Mononuclear cell (primary cell): ENCODE measurements around the gene MRPL40. TPM values are rescaled to one million over a fixed set of nuclear protein-coding genes. Genes with fewer than 3 reads are reported as not detected.

Source experiments
- H3K27me3 ChIP-seq: 2 replicates; pipeline ENCODE4 v1.6.0; 2011; ENCODE audit warnings: low read length, control low read depth; ENCODE audit not compliant: insufficient read depth
- H3K4me1 ChIP-seq: 2 replicates; pipeline ENCODE4 v1.5.1; 2011; ENCODE audit warnings: mild to moderate bottlenecking, low read length, control low read depth; ENCODE audit not compliant: insufficient read depth
- H3K4me3 ChIP-seq: 2 replicates; pipeline ENCODE4 v1.5.1; 2011; ENCODE audit warnings: mild to moderate bottlenecking, low read length, moderate library complexity
- H3K9me3 ChIP-seq: 2 replicates; pipeline ENCODE4 v1.5.1; 2011; ENCODE audit warnings: low read depth, mild to moderate bottlenecking, control low read depth, low read length
- total RNA-seq: library from RNA; depleted of rRNA; stranded (reverse); fragments of >200 nt; gene quantifications from one replicate; pipeline ENCODE4 v1.2.3, GENCODE V29; 2012

Gene MRPL40
- total RNA-seq, 1 donor = 10.0 TPM

DNA sequence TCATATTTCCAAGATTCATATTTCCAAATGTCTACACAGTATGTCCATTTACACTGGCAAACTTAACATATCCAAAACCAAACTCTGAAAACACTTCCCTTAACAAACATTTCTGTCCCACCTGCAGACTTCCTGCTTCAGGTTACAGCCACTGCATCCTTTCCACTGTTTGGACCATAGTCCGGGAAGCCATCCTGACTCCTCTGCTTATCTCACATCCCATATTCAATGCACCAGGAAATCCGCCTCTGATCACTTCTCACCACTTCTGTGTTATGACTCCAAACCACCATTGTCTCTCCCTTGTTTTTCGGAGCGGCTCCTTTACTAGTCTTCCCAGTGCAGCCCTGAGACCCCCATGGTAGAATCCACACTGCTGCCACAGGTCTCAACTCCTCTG lies 30.9 kb upstream of the MRPL40 start:
- H3K4me1 ChIP-seq = no peaks in the 10 kb centered on the region
- H3K4me3 ChIP-seq = no peak overlapping the region
- H3K27me3 ChIP-seq = no peaks in the 10 kb centered on the region
- H3K9me3 ChIP-seq = no peaks in the 10 kb centered on the region

GRCh38 chr22:19402642-19403191 lies 29.6 kb upstream of the MRPL40 start:
- no peaks in the 10 kb centered on the region for H3K9me3 ChIP-seq
- no peaks in the 10 kb centered on the region for H3K27me3 ChIP-seq
- no peak overlapping the region for H3K4me3 ChIP-seq
- no peaks in the 10 kb centered on the region for H3K4me1 ChIP-seq

GRCh38 chr22:19404676-19405075 lies 27.7 kb upstream of the MRPL40 start:
- Histone ChIP-seq H3K27me3 (no peaks in the 10 kb centered on the region), H3K9me3 (no peaks in the 10 kb centered on the region), H3K4me1 (no peaks in the 10 kb centered on the region), H3K4me3 (no peak overlapping the region)

DNA sequence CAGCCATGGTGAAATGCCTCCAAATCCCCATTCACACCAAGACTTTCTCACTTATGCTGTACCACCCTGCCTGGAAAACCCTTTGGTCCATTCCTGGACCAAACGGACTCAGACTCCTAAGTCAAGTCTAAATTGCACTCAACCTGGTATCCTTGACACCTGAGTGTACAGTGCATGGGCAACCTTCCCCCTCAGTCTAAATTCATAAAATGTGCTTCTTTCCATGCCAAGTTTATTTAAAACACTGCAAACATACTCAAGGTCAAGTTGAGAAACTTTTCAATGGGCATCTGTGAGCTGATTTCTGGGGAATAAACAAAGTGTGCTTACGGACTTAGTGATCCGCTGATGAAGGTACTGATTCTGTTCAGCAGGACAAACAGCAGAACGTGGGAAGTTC lies 27.2 kb upstream of the MRPL40 start:
- H3K4me3 ChIP-seq = no peak overlapping the region
- H3K9me3 ChIP-seq = no peaks in the 10 kb centered on the region
- no peaks in the 10 kb centered on the region for H3K27me3 ChIP-seq
- H3K4me1 ChIP-seq = no peaks in the 10 kb centered on the region

GRCh38 chr22:19405652-19406051 lies 26.7 kb upstream of the MRPL40 start:
- Histone ChIP-seq H3K27me3 (no peaks in the 10 kb centered on the region), H3K4me3 (no peak overlapping the region)

GRCh38 chr22:19406281-19406811 lies 26.0 kb upstream of the MRPL40 start:
- H3K4me3 ChIP-seq = no peak overlapping the region
- no peaks in the 10 kb centered on the region for H3K4me1 ChIP-seq
- H3K9me3 ChIP-seq = no peaks in the 10 kb centered on the region
- H3K27me3 ChIP-seq = no peaks in the 10 kb centered on the region

More at GRCh38 chr22:19405652-19406051, 26.7 kb upstream of the MRPL40 start:
- no peaks in the 10 kb centered on the region for H3K4me1 ChIP-seq
- no peaks in the 10 kb centered on the region for H3K9me3 ChIP-seq

DNA sequence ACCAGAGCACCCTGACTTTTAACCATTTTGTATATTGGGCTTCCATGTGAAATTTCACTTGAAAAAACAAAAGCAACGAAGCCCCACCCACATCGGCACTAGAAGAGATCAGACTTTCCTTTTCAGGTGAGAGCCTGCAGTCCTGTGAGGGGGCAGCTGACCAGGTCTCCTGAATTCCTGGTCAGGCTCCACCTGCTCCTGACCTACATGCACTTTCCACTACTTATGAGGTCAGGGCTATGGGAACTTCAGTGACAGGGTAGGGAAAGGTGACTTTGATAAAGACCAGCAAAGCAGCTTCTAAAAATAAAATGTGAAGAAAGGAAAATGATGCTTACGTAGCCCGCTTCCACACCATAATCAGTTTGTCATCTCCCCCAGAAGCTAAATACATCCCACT lies 25.5 kb upstream of the MRPL40 start:
- Histone ChIP-seq H3K27me3 (no peaks in the 10 kb centered on the region), H3K9me3 (no peaks in the 10 kb centered on the region), H3K4me1 (no peaks in the 10 kb centered on the region), H3K4me3 (no peak overlapping the region)

DNA sequence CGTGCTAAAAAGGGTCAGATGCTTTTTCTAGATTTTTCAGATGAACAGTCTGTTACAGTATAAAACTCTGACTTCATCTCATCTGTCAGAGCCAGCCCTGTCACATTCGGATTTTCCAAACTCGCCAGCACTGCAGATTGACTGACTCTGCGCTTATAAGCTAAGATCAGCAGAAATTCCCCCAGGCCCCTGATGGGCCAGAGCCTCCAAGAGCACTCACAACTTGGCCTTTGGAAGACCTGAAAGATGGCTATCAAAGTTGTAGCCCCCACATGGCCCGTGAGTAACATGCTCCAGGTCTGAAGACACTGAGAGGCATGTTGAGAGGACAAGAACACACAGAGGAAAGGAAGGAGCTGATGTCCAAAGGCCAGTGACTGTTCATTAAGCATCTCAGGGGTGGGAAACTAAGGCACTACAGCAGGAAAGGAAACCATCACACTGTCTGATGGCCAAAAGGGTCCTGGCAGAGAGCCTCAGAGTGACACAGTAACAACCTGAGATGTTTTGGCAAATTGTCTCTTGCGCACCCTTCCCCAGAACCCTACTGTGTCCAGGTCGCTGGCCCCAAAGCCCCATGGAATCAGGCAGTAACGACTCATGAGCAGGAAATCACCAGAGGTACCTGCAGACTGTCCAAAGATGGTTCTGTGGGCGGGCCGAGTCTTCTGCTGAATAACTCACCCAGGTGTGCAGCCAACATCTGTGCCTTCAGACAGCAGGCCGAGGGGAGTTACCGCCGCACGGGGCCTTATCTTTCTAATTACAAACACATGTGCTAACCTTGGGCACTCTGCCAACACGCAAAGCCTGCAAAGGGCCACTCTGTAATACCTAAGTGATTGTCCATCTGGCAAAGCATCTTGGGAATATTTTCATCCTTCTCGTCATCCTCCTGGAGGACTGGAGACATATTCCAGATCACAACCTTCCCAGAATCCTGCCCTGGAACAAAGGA lies 24.4 kb upstream of the MRPL40 start:
- no peaks in the 10 kb centered on the region for H3K4me1 ChIP-seq
- no peaks in the 10 kb centered on the region for H3K9me3 ChIP-seq
- no peaks in the 10 kb centered on the region for H3K27me3 ChIP-seq
- H3K4me3 ChIP-seq = no peak overlapping the region

GRCh38 chr22:19410941-19411689 lies 21.2 kb upstream of the MRPL40 start:
- H3K4me1 ChIP-seq = no peaks in the 10 kb centered on the region
- H3K9me3 ChIP-seq = no peaks in the 10 kb centered on the region
- H3K4me3 ChIP-seq = no peak overlapping the region
- no peaks in the 10 kb centered on the region for H3K27me3 ChIP-seq

- Histone ChIP-seq H3K9me3 (no peaks in the 10 kb centered on the region), H3K4me1 (no peaks in the 10 kb centered on the region)
Observed at GRCh38 chr22:19411690-19412045, 20.7 kb upstream of the MRPL40 start.

DNA sequence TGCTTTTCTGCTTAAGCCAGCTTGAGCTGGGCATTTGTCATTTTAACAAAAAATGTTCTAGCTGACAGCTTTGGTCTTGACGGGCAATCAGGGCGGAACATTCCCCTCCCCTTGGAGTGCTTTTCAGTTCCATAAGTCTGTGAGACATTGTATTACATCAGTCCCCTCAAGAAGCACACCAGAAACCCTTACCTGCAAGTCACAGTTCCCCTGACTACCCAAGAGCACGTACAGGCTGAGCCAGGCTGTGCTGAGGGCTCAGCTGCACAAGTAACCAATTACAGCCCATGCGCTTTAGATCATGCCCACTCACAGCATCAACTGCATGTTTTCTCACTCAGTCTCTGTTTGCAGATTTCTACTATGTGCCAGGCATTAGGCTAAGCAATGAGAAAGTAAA lies 19.9 kb upstream of the MRPL40 start:
- no peaks in the 10 kb centered on the region for H3K9me3 ChIP-seq
- no peak overlapping the region for H3K4me3 ChIP-seq
- H3K27me3 ChIP-seq = no peaks in the 10 kb centered on the region
- no peaks in the 10 kb centered on the region for H3K4me1 ChIP-seq

More at GRCh38 chr22:19411690-19412045, 20.7 kb upstream of the MRPL40 start:
- Histone ChIP-seq H3K4me3 (no peak overlapping the region), H3K27me3 (no peaks in the 10 kb centered on the region)

- Histone ChIP-seq H3K9me3 (no peaks in the 10 kb centered on the region), H3K4me1 (no peaks in the 10 kb centered on the region), H3K27me3 (no peaks in the 10 kb centered on the region), H3K4me3 (no peak overlapping the region)
Observed at GRCh38 chr22:19412923-19413322, 19.4 kb upstream of the MRPL40 start.

- Histone ChIP-seq H3K9me3 (no peaks in the 10 kb centered on the region), H3K27me3 (no peaks in the 10 kb centered on the region), H3K4me3 (no peak overlapping the region), H3K4me1 (peaks cover 48% of the 10 kb centered on the region)
Observed at GRCh38 chr22:19419086-19419463, 13.3 kb upstream of the MRPL40 start.

DNA sequence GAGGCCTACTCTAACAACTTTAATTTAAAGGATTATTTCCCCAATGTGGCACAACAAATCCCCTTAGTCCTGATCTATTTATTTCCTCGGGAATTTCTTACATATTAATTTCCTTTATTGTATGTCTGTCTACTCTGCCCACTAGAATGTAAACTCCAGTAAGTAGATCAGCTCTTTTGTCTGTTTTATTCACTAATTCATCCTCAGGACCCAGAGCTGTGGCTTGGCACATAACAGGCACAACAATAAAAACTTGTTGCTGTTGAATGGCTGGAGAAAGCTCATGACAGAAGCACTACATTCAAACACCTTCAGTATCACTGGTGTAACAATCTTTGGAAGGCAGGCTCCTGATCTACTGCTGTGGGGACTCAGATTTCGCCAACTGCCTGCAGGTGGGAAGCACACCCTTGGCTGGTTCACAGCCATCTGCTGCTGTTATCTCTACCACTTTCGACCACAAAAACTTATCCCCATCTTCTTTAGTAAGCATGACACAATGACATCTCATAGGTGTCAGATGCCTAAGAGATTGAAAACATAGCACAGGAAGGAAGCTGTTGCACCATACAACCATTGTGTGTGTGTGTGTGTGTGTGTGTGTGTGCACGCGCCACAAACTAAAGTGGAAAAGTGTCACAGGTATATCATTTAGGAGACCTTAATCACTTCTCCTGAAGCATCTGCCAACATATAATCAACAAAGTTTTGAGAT lies 12.7 kb upstream of the MRPL40 start:
- Histone ChIP-seq H3K9me3 (no peaks in the 10 kb centered on the region), H3K4me1 (peaks cover 53% of the 10 kb centered on the region), H3K27me3 (no peaks in the 10 kb centered on the region), H3K4me3 (no peak overlapping the region)
